ENCODE data around the gene FOXN4.
"Not testable (repeated sequence)": the region's sequence is repeated elsewhere in the genome, so short reads cannot be mapped to it uniquely, and the experiment has no call there.

Gene FOXN4, protein sequence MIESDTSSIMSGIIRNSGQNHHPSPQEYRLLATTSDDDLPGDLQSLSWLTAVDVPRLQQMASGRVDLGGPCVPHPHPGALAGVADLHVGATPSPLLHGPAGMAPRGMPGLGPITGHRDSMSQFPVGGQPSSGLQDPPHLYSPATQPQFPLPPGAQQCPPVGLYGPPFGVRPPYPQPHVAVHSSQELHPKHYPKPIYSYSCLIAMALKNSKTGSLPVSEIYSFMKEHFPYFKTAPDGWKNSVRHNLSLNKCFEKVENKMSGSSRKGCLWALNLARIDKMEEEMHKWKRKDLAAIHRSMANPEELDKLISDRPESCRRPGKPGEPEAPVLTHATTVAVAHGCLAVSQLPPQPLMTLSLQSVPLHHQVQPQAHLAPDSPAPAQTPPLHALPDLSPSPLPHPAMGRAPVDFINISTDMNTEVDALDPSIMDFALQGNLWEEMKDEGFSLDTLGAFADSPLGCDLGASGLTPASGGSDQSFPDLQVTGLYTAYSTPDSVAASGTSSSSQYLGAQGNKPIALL

DNA sequence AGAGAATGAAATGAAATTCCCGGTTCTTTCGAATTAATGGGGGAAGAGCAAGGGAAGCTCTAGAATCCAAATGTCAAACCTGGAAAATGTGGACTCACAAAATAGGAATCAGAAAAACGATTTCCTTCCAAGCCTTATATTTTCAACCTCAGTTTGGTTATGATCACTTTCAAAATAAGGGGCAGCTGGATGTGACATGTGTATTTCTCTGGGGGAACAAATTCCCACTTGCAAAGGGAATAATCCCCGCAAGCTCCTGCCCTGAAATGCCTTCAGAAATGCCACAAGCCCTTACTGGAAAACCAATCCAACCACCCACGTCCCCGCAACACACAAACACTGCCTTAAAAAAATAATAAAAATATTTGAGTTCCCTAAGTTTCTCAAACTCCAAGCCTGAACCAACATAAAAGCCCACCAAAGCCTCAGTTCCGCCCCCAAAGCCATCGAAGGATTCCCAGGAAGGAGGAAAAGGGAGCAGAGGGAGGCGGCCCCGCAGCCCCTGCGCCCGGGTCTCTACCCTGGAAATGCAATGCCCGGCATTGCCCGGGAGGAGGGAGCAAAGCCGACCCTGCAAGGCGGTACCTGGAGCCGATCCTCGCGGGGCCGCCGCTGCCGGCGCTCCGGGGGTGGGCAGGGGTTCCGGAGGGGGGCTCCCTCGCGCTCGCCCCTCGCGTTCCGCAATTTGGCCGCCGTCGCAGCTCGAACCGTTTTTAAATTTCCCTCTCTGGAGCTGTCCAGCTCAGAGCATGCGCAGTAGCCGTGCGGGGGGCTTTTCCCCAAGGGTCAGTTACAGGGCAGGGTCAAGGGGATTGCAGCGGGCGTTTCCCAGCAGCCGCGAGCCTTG is at the start of gene FOXN4:
Gene FOXN4, minus strand, starts transcription at position 751 of the 847 bp plus-strand sequence. CDS start 963 bp downstream, outside the sequence.
- no peak for DNase-seq (ENCODE audit: low read depth)

- DNase-seq (ENCODE audit: low read depth) = no peak
These were observed 49.2 kb upstream of the FOXN4 start for GRCh38 chr12:109358154-109358869.

- no peak for DNase-seq (ENCODE audit: low read depth)
These were observed 47.9 kb upstream of the FOXN4 start for GRCh38 chr12:109357032-109357431.

GRCh38 chr12:109356577-109356976 is 47.5 kb upstream of the FOXN4 start:
- DNase-seq (ENCODE audit: low read depth) = no peak

GRCh38 chr12:109352184-109352583 is 43.1 kb upstream of the FOXN4 start:
- DNase-seq (ENCODE audit: low read depth) = no peak

DNA sequence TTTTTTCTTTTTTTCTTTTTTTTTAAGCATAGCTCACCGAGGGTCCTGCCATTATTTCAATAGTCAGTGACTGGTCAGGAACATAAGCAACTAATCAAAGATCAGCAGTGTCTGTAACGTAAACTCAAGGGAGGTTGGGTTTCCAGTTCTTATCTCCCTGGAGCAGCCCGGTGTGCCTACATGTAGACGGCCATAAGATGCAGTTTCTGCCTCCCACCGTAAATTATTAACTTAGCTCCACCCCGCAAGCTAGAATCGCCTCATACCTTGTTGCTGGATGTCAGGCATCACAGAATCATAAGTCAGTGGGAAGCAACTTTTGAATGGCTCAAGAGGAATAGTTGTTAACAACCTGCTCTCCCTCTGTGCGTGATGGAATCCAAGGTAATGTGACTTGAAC is 38.5 kb upstream of the FOXN4 start, which contains the start of gene MYO1H:
Gene MYO1H, plus strand, starts transcription at position 312 of the 400 bp plus-strand sequence. Its CDS starts 61 bp downstream, at position 373.
- no peak for DNase-seq (ENCODE audit: low read depth)

DNA sequence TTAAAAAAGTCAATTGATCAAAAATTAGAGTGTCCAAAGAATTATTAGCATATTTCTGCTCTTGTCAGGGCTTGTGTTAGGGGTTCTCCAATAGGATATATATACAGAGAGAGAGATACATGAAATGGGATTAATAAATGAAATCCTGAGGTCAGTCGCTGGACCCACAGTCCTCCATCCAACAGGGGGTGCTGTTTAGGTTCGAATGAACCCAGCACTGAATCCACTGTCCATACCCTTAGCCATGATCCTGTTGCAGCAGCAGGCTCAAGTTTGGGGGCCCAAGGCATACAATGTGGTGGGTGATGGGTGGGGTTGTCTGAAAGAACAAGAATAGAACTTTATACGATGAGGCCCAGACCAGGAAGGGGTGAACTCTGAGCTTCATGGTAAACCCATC is 37.8 kb upstream of the FOXN4 start:
- no peak for DNase-seq (ENCODE audit: low read depth)

GRCh38 chr12:109345428-109345827 is 36.3 kb upstream of the FOXN4 start:
- no peak for DNase-seq (ENCODE audit: low read depth)

DNA sequence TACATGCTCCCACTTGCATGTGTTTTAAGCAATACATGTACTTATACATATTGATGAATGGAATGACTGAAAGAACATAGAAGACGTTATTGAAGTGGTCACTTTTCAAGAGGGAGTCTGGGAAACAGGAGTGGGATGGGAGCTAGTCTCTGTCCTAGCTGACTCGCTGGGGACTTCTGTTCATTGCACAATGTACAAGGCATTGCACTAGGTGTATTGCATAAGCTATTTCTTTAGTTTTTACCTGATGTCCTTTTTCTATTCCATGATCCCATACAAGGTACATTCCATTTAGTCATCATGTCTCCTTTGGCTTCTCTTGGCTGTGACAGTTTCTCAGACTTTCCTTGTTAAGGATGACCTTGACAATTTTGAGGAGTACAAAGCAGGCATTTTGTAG is 34.6 kb upstream of the FOXN4 start:
- no peak for DNase-seq (ENCODE audit: low read depth)

DNA sequence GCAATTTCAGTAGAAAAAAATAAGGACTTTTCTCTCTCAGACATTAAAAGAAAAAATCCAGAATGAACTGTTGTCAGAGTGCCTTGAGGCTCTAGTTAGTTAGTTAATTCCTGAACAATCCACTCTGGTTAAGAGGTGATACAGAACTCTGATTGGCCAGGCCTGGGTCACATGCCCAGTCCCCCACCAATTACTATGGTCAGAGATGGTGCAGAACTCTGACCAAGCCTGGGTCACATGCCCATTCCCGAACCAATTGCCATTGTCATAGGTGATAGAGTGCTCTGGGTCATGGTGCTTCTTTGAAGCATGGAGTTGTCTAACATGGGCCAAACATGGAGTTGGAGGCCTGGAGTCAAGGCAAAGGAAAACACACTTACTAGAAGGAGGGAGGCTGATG is 27.5 kb upstream of the FOXN4 start:
- no peak for DNase-seq (ENCODE audit: low read depth)

GRCh38 chr12:109334887-109335286 is 25.8 kb upstream of the FOXN4 start:
- DNase-seq (ENCODE audit: low read depth) = no peak

DNA sequence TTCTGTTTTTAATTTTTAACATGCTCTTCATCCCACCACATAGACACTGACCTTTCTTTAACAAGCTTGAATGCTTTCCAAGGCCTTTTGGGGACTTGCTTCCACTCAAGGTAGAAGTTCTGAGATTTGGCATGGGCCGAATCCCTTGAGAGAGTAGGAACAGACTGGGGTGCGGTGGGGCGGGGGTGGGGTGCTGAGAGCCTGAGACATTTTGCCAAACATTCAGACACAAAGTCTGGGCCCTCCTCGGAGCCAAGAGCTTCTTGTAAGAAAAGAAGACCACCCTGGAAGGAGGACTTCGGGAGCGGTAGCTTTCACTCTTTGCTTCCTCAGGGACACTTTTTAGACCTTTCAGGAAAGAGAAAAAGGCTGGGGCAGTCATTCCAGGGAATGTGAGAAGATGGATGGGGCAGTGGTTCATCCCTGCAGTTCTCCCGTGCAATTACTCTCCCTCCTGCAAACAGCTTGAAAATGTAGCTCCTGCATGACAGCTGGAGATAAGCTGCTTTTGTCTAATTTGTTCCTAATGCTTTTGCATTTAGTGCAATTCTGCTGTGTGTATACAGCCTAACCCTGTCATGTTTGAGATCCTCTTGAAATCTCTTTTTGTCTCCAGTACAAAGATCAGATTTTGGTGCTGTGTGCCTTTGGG is 22.3 kb upstream of the FOXN4 start:
- no peak for DNase-seq (ENCODE audit: low read depth)

DNA sequence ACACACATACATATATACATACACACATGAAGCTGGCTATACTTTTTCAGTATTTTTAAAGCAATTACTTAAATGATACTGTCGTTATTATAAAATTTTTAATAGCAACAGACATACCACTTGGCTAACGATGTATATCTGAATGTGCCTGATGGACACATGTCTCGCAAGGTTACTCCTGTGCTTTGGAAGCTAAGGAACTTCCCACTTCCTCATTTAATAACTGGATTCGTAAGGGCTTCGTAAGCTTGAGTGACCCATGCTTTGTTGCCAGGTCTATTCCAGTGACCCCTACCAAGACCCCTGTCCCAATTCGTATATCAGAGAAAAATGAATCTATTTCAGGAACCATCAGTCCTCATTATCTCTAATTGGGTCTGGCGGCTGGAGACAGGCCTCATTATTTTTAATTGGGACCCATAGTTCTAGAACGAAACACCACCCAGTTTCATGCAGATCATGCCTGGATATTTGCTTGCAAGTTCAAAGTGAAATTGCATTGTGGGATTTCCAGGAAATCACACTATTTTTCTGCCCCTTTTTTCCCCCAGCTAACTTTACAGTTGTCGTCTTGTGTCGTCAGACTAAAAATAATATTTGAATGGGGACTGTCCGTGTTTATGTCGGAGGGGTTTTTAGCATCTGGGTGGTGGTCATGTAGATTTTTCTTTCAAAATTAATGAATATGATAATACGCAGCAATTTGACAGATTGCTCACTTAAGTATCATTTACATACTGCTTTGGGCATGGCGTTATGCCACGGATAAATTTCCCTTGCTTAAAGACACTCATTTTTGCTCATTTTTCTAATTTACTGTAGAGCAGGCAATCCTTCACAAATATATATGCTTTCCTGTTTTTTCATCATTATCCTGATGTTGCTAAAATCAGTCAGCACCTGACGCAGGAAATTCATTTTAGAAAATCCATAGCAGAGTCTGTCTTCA is 21.5 kb upstream of the FOXN4 start:
- DNase-seq (ENCODE audit: low read depth) = no peak

GRCh38 chr12:109329686-109330085 is 20.6 kb upstream of the FOXN4 start:
- DNase-seq (ENCODE audit: low read depth) = no peak

DNA sequence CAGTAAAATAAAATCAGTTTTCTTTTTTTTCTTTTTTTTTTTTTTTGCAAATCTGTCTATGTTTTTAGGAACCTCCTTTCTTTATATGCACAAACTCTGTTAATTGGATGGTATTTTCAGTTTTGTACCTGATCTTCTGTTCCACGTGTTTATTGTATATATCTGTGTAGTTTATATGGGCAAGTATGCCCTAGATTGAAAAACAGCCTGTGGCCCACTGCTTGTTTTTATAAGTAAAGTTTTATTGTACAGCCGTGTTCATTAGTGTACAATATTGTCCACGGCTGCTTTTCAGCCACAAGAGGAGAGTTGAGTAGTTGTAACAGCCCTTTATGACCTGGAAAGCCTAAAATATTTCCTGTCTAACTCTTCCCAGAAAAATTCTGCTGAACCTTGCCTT is 19.9 kb upstream of the FOXN4 start:
- DNase-seq (ENCODE audit: low read depth) = no peak

DNA sequence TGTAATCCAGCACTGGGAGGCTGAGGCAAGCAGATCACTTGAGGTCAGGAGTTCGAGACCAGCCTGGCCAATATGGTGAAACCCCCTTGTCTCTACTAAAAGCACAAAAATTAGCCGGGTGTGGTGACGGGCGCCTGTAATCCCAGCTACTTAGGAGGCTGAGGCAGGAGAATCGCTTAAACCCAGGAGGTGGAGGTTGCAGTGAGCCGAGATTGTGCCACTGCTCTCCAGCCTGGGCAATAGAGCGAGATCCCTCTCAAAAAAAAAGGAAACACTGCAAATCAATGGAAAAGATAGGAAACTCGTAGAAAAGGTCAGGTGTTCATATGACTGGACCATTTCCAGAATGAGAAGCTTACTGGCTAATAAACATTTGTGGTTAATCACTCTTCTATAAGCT is 12.2 kb upstream of the FOXN4 start:
- DNase-seq (ENCODE audit: low read depth) = not testable (repeated sequence)

- DNase-seq (ENCODE audit: low read depth) = no peak
These were observed 1.4 kb upstream of the FOXN4 start for GRCh38 chr12:109310247-109311125.

GRCh38 chr12:109309381-109310246 is 530 bp upstream of the FOXN4 start:
- no peak for DNase-seq (ENCODE audit: low read depth)
